Stomach (tissue), 9 donors: Measurements from ENCODE around the gene ATF5. TPM values are rescaled to one million over a fixed set of nuclear protein-coding genes. Genes with fewer than 3 reads are reported as not detected.
"Not testable (repeated sequence)": the region's sequence is repeated elsewhere in the genome, so short reads cannot be mapped to it uniquely, and the experiment has no call there.

Source experiments
- DNase-seq, 2 donors: peaks; one replicate each; pipeline versions ENCODE4 v3.0.0 to v3.0.0-alpha.2; 2013 to 2019
- H3K27ac ChIP-seq, 5 donors: fragments of 200-600 bp in 4 of 5; sonication (generic) in 4 of 5; one replicate each; pipeline ENCODE4 v1.5.1; 2013 to 2019; ENCODE audit warnings: mild to moderate bottlenecking in 1 of 5, moderate library complexity in 1 of 5
- H3K27me3 ChIP-seq, 3 donors: fragments of 200-600 bp; sonication (generic); one replicate each; pipeline ENCODE4 v1.5.1; 2017 to 2019; ENCODE audit warnings: mixed run types in 1 of 3
- H3K36me3 ChIP-seq, 4 donors: fragments of 200-600 bp; sonication (generic); 1 replicate in 3 of 4; 2 replicates in 1 of 4; pipeline ENCODE4 v1.5.1; 2016 to 2019
- H3K4me1 ChIP-seq, 4 donors: fragments of 200-600 bp; sonication (generic); one replicate each; pipeline ENCODE4 v1.5.1; 2016 to 2019
- H3K4me3 ChIP-seq, 4 donors: fragments of 200-600 bp; sonication (generic) in 3 of 4; one replicate each; pipeline ENCODE4 v1.5.1; 2016 to 2019; ENCODE audit warnings: mild to moderate bottlenecking in 1 of 4
- H3K9me3 ChIP-seq, 4 donors: fragments of 200-600 bp; sonication (generic); one replicate each; pipeline ENCODE4 v1.5.1; 2016 to 2019
- EP300 ChIP-seq: sonication (generic); formaldehyde crosslinking; IDR thresholded peaks from one replicate; pipeline ENCODE4 v1.6.1; 2017; ENCODE audit warnings: antibody characterized with exemption
- POLR2A ChIP-seq, 4 donors: fragments of 450-650 bp; IDR thresholded peaks; one replicate each; pipeline ENCODE4 v1.6.1; 2016; ENCODE audit warnings: antibody characterized with exemption in 4 of 4, control low read depth in 2 of 4, mild to moderate bottlenecking in 1 of 4, moderate library complexity in 1 of 4
- POLR2AphosphoS5 ChIP-seq, 3 donors: sonication (generic); formaldehyde crosslinking; IDR thresholded peaks; one replicate each; pipeline ENCODE4 v1.6.1; 2016; ENCODE audit warnings: antibody characterized with exemption in 3 of 3
- WGBS, 5 donors: extraction: QIAGEN DNeasy Blood & Tissue Kit in 3 of 5; methylation state at CpG; one replicate each; pipeline versions ENCODE4 v1.1.5 to v1.1.7; 2013 to 2018; 5-methylcytosine and 5-hydroxymethylcytosine counted together
- intact Hi-C: fragments of 100-400 bp; cut with DNase I; formaldehyde crosslinking; loops from one replicate; pipeline ENCODE4 v1.15.1; 2023; ENCODE audit warnings: low total_unique reads
- polyA plus RNA-seq, 3 donors: library from polyadenylated mRNA; stranded (reverse); fragments of 200-250 nt; gene quantifications; one replicate each; pipeline ENCODE4 v1.2.3, GENCODE V29; 2013
- total RNA-seq, 5 donors: library from RNA; depleted of rRNA; stranded (reverse); fragments of >200 nt; gene quantifications; one replicate each; pipeline versions ENCODE4 v1.1.0 to v1.2.3, GENCODE V29; 2014 to 2016
- TF ChIP-seq, protein P1 (sequence below), 7 experiments: fragments of 450-650 bp in 4 of 7; fragments of 200-600 bp in 3 of 7; sonication (generic) in 3 of 7; IDR thresholded peaks; one replicate each; pipeline ENCODE4 v1.5.1; 2016 to 2019; ENCODE audit warnings: antibody characterized with exemption in 7 of 7, control low read depth in 2 of 7, mild to moderate bottlenecking in 1 of 7
- donor health status: healthy with polysubstance abuse.
- donor health status: Bipolar disorder and iron deficiency.
- donor health status: healthy.

Gene ATF5
- total and polyA plus RNA-seq, 8 donors, result 2.2 to 40.3 (median 9.9) TPM

DNA sequence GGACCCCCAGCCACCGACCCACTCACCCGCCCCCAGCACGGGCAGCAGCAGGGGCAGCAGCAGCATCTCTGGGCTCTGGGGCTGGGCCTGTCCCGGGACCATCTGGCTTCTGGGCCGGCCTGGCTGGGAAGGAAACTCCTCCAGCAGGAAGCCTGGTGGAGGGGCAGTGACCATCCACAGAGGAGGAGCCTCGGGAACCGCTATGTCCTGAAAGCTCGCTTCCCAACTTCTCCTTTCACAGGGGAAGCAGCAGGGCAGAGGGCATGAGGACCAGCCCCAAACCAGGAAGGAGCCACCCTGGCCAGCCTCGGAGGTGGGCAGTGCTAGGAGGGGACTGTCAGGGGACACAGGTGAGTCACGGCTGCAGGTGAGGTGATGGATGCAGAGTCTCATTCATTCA lies 32.0 kb downstream of the ATF5 start, which contains the start of gene SIGLEC11:
TSS of gene SIGLEC11 (minus strand) at position 193 of the 400 bp plus-strand sequence. CDS start at position 102, 91 bp downstream.
- H3K4me3 ChIP-seq, H3K36me3 ChIP-seq, H3K9me3 ChIP-seq, intact Hi-C loops, H3K4me1 ChIP-seq, H3K27ac ChIP-seq, DNase-seq: not testable (repeated sequence)
- 58 to 82% (median 67%) methylated on average over 2 to 5 of the region's 10 CpGs for WGBS, 5 donors
- H3K27me3 ChIP-seq, result peaks cover 0 to 14% (median 0%) of the 10 kb centered on the region in 3 donors

DNA sequence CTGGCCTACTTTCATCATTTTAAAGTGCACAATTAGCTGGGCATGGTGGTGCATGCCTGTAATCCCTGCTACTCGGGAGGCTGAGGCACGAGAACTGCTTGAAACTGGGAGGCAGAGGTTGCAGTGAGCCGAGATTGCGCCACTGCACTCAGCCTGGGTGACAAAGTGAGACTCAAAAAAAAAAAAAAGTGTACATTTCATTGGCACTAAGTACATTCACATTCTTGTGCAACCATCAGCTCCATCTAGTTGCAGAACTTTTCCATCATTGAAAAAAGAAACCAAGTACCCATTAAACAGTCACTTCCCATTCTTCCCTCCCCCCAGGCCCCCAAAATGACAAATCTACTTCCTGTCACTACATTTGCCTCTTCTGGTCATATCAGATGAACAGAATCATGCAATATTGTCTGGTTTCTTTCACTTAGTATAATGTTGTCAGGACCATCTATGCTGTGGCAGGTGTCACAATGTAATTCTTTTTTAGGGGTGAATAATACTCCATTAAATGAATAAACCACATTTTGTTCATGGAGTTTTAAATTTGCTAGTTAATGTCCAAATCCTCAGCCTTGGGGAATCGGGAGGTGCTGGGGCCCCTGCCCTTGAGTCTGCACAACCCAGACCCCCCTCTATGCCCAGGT lies 39.4 kb downstream of the ATF5 start:
- Histone ChIP-seq H3K27me3 (peaks cover 0 to 30% (median 7%) of the 10 kb centered on the region in 3 donors), H3K9me3 (no peaks in the 10 kb centered on the region), H3K27ac (peak overlapping the region in 1 of 5 donors; percentile 22), H3K4me3 (no peak overlapping the region), H3K36me3 (no peaks in the 10 kb centered on the region), H3K4me1 (peaks cover 0 to 9% (median 7%) of the 10 kb centered on the region in 4 donors)
- WGBS, 5 donors, result 71 to 90% (median 73%) methylated on average over 5 of the region's 5 CpGs
- intact Hi-C loops, result no loop called here
- DNase-seq, result no peak
- TF ChIP-seq POLR2AphosphoS5 (IDR thresholded peaks at IDR 0.05) (no peak), EP300 (no peak), POLR2A (IDR thresholded peaks at IDR 0.05) (no peak)
- TF ChIP-seq, protein P1, sequence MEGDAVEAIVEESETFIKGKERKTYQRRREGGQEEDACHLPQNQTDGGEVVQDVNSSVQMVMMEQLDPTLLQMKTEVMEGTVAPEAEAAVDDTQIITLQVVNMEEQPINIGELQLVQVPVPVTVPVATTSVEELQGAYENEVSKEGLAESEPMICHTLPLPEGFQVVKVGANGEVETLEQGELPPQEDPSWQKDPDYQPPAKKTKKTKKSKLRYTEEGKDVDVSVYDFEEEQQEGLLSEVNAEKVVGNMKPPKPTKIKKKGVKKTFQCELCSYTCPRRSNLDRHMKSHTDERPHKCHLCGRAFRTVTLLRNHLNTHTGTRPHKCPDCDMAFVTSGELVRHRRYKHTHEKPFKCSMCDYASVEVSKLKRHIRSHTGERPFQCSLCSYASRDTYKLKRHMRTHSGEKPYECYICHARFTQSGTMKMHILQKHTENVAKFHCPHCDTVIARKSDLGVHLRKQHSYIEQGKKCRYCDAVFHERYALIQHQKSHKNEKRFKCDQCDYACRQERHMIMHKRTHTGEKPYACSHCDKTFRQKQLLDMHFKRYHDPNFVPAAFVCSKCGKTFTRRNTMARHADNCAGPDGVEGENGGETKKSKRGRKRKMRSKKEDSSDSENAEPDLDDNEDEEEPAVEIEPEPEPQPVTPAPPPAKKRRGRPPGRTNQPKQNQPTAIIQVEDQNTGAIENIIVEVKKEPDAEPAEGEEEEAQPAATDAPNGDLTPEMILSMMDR (IDR thresholded peaks at IDR 0.05), result no peak

- not testable (repeated sequence) for H3K4me1 ChIP-seq
Observed at GRCh38 chr19:49969355-49969754, 40.4 kb downstream of the ATF5 start.

DNA sequence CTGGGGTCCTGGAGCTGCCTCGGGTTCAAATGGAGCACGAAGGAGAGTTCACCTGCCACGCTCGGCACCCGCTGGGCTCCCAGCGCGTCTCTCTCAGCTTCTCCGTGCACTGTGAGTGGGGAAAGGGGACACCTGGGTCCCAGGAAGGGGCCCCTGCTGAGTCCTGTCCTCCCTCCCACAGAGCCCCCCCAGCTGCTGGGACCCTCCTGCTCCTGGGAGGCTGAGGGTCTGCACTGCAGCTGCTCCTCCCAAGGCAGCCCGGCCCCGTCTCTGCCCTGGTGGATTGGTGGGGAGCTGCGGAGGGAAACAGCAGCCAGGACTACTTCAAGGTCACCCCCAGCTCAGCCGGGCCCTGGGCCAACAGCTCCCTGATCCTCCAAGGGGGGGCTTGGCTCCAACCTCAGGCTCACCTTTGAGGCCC lies 43.0 kb downstream of the ATF5 start:
- H3K4me3 ChIP-seq, result no peak overlapping the region

More at GRCh38 chr19:49969355-49969754, 40.4 kb downstream of the ATF5 start:
- WGBS, 5 donors, result 12 to 22% (median 18%) methylated on average over 1 to 4 of the region's 9 CpGs; no CpG with 5 or more reads in 1 of the 5 donors
- intact Hi-C loops, H3K36me3 ChIP-seq, DNase-seq, H3K27ac ChIP-seq, H3K4me3 ChIP-seq, H3K9me3 ChIP-seq: not testable (repeated sequence)
- peaks cover 0 to 30% (median 7%) of the 10 kb centered on the region in 3 donors for H3K27me3 ChIP-seq

GRCh38 chr19:49972841-49973240 lies 43.8 kb downstream of the ATF5 start:
- peaks cover 0 to 24% (median 7%) of the 10 kb centered on the region in 3 donors for H3K27me3 ChIP-seq
- H3K36me3 ChIP-seq, result peaks cover 3 to 40% (median 35%) of the 10 kb centered on the region in 4 donors
- no peak overlapping the region for H3K27ac ChIP-seq
- H3K4me1 ChIP-seq, result peaks cover 0 to 9% (median 7%) of the 10 kb centered on the region in 4 donors
- H3K9me3 ChIP-seq, result no peaks in the 10 kb centered on the region
- TF ChIP-seq POLR2A (IDR thresholded peaks at IDR 0.05) (no peak), EP300 (no peak), POLR2AphosphoS5 (IDR thresholded peaks at IDR 0.05) (no peak)
- no peak for DNase-seq
- intact Hi-C loops, result no loop called here
- 82 to 93% (median 87%) methylated on average over 2 to 6 of the region's 6 CpGs for WGBS, 5 donors
- H3K4me3 ChIP-seq, result no peak overlapping the region

More for the DNA sequence above, 43.0 kb downstream of the ATF5 start:
- 20 to 64% (median 53%) methylated on average over 1 to 12 of the region's 12 CpGs for WGBS, 5 donors
- TF ChIP-seq EP300, result no peak
- TF ChIP-seq POLR2AphosphoS5 (IDR thresholded peaks at IDR 0.05), result no peak
- TF ChIP-seq POLR2A (IDR thresholded peaks at IDR 0.05), result no peak
- TF ChIP-seq, protein P1 (IDR thresholded peaks at IDR 0.05), result no peak
- H3K27me3 ChIP-seq, result peaks cover 0 to 24% (median 7%) of the 10 kb centered on the region in 3 donors
- H3K9me3 ChIP-seq, result no peaks in the 10 kb centered on the region
- intact Hi-C loops, result no loop called here
- peaks cover 3 to 32% (median 27%) of the 10 kb centered on the region in 4 donors for H3K36me3 ChIP-seq
- H3K4me1 ChIP-seq, result peaks cover 0 to 9% (median 7%) of the 10 kb centered on the region in 4 donors
- peak; percentile 58 to 61 for DNase-seq
- H3K27ac ChIP-seq, result no peak overlapping the region

DNA sequence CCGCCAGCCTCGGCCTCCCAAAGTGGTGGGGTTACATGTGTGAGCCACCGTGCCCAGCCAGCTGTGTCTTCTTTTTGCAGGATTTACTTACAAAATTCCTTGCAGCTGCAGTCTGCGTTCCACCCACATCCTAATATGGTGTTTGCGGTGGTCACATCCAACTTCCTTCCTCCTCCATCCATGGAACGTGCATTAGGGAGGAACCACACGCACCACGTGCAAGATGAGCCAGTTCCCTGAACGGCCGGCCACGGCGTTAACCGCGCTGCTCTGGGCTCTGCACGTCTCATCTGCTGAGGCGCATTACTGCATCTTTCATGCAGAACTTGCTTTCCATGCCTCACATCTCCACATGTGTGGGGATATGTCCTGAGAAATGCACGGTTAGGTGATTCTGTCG lies 45.0 kb downstream of the ATF5 start:
- Histone ChIP-seq H3K4me3 (no peak overlapping the region), H3K27ac (no peak overlapping the region), H3K36me3 (peaks cover 15 to 51% (median 47%) of the 10 kb centered on the region in 4 donors), H3K9me3 (no peaks in the 10 kb centered on the region), H3K4me1 (peaks cover 0 to 9% (median 7%) of the 10 kb centered on the region in 4 donors), H3K27me3 (peaks cover 0 to 13% (median 2%) of the 10 kb centered on the region in 3 donors)
- DNase-seq, result no peak
- no peak for TF ChIP-seq POLR2A (IDR thresholded peaks at IDR 0.05)
- TF ChIP-seq EP300, result no peak
- TF ChIP-seq POLR2AphosphoS5 (IDR thresholded peaks at IDR 0.05), result no peak
- TF ChIP-seq, protein P1 (IDR thresholded peaks at IDR 0.05), result no peak
- WGBS, 5 donors, result 72 to 92% (median 88%) methylated on average over 18 of the region's 18 CpGs
- intact Hi-C loops, result no loop called here
